ENCODE data around the gene ADGRL2. TPM values are rescaled to one million over a fixed set of nuclear protein-coding genes. Genes with fewer than 3 reads are reported as not detected.

The ADGRL2 gene
- total RNA-seq, 3 donors from 2014 or later: 4.5 to 31.7 (median 9.2) TPM

GRCh38 chr1:81974883-81975555 is 174.3 kb downstream of the ADGRL2 start:
- H3K4me3 ChIP-seq: no peak overlapping the region
- TF ChIP-seq, protein P1, sequence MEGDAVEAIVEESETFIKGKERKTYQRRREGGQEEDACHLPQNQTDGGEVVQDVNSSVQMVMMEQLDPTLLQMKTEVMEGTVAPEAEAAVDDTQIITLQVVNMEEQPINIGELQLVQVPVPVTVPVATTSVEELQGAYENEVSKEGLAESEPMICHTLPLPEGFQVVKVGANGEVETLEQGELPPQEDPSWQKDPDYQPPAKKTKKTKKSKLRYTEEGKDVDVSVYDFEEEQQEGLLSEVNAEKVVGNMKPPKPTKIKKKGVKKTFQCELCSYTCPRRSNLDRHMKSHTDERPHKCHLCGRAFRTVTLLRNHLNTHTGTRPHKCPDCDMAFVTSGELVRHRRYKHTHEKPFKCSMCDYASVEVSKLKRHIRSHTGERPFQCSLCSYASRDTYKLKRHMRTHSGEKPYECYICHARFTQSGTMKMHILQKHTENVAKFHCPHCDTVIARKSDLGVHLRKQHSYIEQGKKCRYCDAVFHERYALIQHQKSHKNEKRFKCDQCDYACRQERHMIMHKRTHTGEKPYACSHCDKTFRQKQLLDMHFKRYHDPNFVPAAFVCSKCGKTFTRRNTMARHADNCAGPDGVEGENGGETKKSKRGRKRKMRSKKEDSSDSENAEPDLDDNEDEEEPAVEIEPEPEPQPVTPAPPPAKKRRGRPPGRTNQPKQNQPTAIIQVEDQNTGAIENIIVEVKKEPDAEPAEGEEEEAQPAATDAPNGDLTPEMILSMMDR (IDR thresholded peaks at IDR 0.05): no peak
- ATAC-seq (no peak), DNase-seq (no peak)
- intact Hi-C loops (cut with DNase I, micrococcal nuclease): no loop called here
- H3K4me1 ChIP-seq (ENCODE audit: low read depth): no peaks in the 10 kb centered on the region
- no peaks in the 10 kb centered on the region for H3K36me3 ChIP-seq (ENCODE audit: low read depth)
- no peaks in the 10 kb centered on the region for H3K9me3 ChIP-seq

DNA sequence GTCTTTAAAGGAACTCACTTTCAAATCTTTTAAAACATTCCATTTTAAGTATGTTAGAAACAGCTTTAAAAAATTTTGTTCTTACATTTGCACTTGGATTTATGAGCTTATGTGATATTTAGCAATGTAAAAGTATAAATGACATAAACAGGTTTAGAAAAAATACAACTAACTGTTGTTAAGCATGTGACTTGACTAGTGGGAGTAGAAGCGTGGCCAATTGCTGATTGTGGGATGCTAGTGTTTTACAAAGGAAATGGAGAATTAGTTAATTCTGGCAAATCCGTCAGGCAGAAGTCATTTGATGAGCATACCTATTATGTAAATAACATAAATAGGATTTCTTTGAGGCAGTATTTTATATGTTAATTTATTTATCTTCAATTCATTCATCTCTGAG is 175.8 kb downstream of the ADGRL2 start:
- TF ChIP-seq, protein P1 (IDR thresholded peaks at IDR 0.05): no peak
- intact Hi-C loops (cut with DNase I, micrococcal nuclease): no loop called here
- no peak for DNase-seq

GRCh38 chr1:81978945-81979344 is 178.2 kb downstream of the ADGRL2 start:
- TF ChIP-seq, protein P1 (IDR thresholded peaks at IDR 0.05): no peak
- H3K4me1 ChIP-seq (ENCODE audit: low read depth): no peaks in the 10 kb centered on the region
- ATAC-seq (no peak), DNase-seq (no peak)
- H3K4me3 ChIP-seq: no peak overlapping the region
- H3K36me3 ChIP-seq (ENCODE audit: low read depth): no peaks in the 10 kb centered on the region
- no peaks in the 10 kb centered on the region for H3K9me3 ChIP-seq
- intact Hi-C loops (cut with DNase I, micrococcal nuclease): no loop called here

More for the DNA sequence above, 175.8 kb downstream of the ADGRL2 start:
- Histone ChIP-seq H3K4me1 (ENCODE audit: low read depth) (no peaks in the 10 kb centered on the region), H3K9me3 (no peaks in the 10 kb centered on the region), H3K4me3 (no peak overlapping the region), H3K36me3 (ENCODE audit: low read depth) (no peaks in the 10 kb centered on the region)
- ATAC-seq: no peak

DNA sequence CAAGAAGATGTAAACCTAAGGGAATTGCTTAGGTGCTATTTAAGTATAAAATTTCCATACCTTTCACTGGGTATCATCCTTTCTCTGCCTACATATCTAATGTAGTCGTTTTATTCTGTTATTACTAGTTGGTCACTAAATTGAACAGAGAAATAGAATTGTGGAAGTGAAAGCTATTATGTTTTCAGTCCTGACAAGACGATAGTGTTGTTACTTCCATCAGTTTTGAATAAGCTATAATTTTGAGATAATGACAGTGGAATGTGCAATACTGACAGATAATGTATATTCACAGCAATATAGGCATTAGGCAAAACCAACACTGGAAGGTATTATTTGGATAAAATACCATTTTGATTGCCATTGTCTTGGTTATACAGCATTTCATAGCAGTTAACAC is 181.8 kb downstream of the ADGRL2 start:
- DNase-seq: no peak
- Histone ChIP-seq H3K36me3 (ENCODE audit: low read depth) (no peaks in the 10 kb centered on the region), H3K9me3 (no peaks in the 10 kb centered on the region), H3K4me1 (ENCODE audit: low read depth) (no peaks in the 10 kb centered on the region), H3K4me3 (no peak overlapping the region)
- ATAC-seq: no peak
- TF ChIP-seq, protein P1 (IDR thresholded peaks at IDR 0.05): no peak
- intact Hi-C loops (cut with DNase I, micrococcal nuclease): no loop called here

DNA sequence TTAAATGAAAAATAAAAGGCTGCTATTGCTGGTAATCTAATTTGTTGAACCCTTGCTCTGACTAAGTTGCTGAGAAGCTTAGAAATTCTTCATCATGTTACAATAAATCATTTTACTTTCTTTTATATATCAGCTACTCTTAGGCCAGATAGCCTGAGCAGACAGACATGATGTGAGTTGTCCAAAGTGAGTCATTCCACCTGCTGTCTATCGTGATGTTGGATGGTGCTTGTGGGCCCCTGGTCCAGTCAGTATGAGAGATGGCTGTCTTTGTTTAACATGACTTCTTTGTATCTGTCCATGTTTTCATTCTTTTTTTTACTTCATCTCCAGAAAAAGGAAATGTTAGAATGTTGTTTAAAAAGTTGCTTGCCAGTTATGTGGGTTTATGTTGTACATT is 188.8 kb downstream of the ADGRL2 start:
- H3K4me1 ChIP-seq (ENCODE audit: low read depth): no peaks in the 10 kb centered on the region
- intact Hi-C loops (cut with DNase I, micrococcal nuclease): no loop called here
- ATAC-seq (no peak), DNase-seq (no peak)
- no peaks in the 10 kb centered on the region for H3K36me3 ChIP-seq (ENCODE audit: low read depth)
- TF ChIP-seq, protein P1 (IDR thresholded peaks at IDR 0.05): no peak
- no peak overlapping the region for H3K4me3 ChIP-seq
- no peaks in the 10 kb centered on the region for H3K9me3 ChIP-seq

DNA sequence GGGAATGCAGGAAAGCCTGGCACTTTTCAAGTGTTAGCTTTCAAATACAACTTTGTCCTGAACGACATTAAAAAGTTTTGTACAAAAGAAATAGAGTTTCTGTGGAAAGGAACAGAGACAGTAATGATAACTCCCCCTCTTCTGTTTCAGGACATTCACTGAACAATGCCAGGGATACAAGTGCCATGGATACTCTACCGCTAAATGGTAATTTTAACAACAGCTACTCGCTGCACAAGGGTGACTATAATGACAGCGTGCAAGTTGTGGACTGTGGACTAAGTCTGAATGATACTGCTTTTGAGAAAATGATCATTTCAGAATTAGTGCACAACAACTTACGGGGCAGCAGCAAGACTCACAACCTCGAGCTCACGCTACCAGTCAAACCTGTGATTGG is 189.5 kb downstream of the ADGRL2 start:
- no peak overlapping the region for H3K4me3 ChIP-seq
- no peak for DNase-seq
- no peaks in the 10 kb centered on the region for H3K36me3 ChIP-seq (ENCODE audit: low read depth)
- H3K4me1 ChIP-seq (ENCODE audit: low read depth): no peaks in the 10 kb centered on the region
- TF ChIP-seq, protein P1 (IDR thresholded peaks at IDR 0.05): no peak
- no peaks in the 10 kb centered on the region for H3K9me3 ChIP-seq
- intact Hi-C loops (cut with DNase I, micrococcal nuclease): no loop called here
- ATAC-seq: no peak
